Activated T-cell treated with anti-CD3 and anti-CD28 coated beads for 4 hours (primary cell): ENCODE measurements around the gene JPH4.
"Not testable (repeated sequence)": the region's sequence is repeated elsewhere in the genome, so short reads cannot be mapped to it uniquely, and the experiment has no call there.

Experiments used
- DNase-seq: peaks from one replicate; pipeline ENCODE4 v3.0.0-alpha.2; 2020

Gene JPH4

GRCh38 chr14:23608454-23608853, 29.9 kb upstream of the JPH4 start:
- DNase-seq: no peak

- no peak for DNase-seq
These were observed 27.5 kb upstream of the JPH4 start for GRCh38 chr14:23605931-23606585.

GRCh38 chr14:23604675-23605170, 26.1 kb upstream of the JPH4 start:
- DNase-seq: no peak

- DNase-seq: no peak
These were observed 25.6 kb upstream of the JPH4 start for GRCh38 chr14:23604148-23604547.

DNA sequence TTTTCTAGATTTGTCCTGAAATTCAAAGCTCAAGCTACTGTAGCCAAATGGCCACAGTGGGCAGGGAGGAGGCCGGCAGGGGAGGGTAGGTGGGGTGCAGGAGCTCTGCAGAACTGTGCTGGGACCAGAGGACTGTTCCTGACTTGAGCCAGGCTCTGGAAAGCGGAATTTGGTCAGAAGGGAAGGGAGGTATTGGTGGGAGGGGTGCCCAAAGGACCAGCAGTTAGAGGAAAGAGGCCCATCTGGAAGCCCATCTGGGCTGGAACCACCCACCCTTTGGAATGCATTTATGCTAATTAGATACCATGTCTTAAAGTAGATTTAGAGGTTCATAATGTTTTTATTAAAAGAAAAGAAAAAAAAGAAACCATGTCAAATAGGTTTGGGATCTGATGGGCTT, 24.5 kb upstream of the JPH4 start:
- no peak for DNase-seq

DNA sequence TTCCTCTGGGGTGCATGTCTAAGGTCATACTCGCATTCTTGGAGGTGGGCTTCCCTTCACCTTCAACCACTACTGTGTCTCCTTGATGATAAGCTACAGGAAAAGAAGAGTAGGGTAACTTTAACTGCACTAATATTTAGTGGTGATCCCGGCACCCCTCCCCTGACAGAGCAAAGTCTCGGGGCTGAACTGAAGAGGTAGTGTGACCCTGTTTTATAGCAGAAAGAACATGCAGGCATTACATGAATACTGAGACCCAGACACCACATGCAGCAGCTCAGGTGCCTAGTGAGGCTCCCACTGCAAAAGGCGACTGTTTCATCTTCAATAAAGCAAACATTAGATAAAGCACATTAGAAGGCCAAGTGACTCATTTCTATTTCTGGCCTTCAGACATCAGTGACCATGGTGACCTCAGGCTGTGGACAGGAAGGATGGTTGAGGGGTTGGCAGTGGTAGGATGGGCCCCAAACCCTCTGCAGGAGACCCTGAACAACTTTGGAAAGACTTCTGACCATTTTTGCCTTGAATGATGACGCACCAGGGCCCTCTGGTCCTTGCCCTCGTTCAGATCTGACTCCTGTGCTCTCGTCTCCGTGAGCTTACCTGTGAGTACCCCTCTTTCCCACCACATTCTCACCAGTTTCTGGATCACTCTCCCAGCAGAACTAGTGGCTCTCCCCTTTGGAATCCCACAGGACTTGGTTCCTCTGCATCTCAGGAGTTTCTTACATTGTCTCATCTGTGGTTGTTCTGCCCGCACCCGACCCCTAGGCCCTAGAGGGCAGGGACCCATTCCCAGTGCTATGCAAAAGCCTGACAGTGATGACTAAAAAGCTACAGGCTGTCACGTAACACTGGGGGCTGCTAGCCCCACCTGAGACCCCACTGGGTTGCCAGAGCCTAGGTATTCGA, 23.8 kb upstream of the JPH4 start:
- DNase-seq: no peak

GRCh38 chr14:23601845-23602180, 23.2 kb upstream of the JPH4 start:
- no peak for DNase-seq

DNA sequence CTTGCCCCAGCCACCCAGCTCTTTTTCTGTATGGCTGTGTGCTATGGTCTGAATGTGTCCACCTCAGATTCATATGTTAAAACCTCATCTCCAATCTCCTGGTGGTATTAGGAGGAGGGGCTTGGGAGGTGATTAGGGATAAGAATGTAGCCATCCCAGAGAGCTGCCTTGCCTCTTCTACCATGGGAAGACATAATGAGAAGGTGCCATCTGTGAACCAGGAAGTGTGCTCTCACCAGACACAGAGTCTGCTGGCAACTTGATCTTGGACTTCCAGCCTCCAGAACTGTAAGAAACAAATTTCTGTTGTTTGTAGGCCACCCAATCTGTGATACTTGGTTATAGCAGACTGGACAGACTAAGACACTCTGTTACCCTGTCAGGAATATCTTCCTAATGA, 22.8 kb upstream of the JPH4 start:
- DNase-seq: no peak

DNA sequence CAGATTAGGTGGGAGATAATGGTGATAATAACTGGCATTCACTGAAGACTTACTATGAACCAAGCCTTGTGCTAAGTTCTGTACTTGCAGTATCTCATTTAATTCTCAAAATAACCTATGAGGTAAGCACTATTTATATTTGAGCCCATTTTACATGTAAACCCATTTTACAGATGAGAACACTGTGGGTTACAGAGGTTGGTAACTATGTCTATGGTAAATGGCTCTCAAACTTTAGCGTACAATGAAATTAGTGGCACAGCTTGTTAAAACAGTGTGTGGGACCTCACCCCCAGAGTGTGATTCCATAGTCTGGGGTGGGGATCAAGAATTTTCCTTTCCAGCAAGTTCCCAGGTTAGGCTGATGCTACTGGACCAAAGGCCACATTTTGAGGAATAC, 22.2 kb upstream of the JPH4 start:
- DNase-seq: no peak

GRCh38 chr14:23600322-23600707, 21.7 kb upstream of the JPH4 start:
- no peak for DNase-seq

DNA sequence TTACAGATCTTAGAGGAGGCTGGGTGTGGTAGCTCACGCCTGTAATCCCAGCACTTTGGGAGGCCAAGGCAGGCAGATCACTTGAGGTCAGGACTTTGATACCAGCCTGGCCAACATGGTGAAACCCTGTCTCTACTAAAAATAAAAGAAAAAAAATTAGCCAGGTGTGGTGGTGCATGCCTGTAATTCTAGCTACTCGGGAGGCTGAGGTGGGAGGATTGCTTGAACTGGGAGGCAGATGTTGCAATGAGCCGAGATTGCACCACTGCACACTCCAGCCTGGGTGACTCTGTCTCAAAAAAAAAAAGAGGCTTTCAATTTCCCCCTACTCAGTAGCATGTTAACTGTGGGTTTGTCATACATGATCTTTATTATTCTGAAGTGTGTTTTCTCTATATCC, 15.6 kb upstream of the JPH4 start:
- not testable (repeated sequence) for DNase-seq

- DNase-seq: no peak
These were observed 11.6 kb upstream of the JPH4 start for GRCh38 chr14:23590198-23590597.

DNA sequence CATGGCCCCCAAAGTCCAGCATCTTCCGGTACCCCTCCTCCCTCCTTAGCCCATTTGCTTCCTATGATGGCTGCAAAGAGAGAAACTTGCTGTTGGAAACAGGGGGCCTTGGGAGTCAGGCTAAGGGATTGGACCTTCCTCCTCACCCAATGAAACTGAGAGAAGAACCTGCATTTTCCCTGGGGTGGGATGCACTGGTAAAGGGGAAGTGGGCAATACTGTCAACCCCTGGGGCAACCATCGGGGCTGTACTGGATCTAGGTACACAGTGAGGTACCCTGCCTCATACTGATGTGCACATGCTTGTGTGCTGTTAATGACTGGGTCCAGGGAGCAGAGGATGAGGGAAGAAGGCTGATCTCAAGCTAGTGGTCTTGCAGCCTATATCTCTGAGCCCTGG, 11.0 kb upstream of the JPH4 start:
- no peak for DNase-seq

GRCh38 chr14:23588884-23589598, 10.5 kb upstream of the JPH4 start:
- peak; percentile 50 for DNase-seq

DNA sequence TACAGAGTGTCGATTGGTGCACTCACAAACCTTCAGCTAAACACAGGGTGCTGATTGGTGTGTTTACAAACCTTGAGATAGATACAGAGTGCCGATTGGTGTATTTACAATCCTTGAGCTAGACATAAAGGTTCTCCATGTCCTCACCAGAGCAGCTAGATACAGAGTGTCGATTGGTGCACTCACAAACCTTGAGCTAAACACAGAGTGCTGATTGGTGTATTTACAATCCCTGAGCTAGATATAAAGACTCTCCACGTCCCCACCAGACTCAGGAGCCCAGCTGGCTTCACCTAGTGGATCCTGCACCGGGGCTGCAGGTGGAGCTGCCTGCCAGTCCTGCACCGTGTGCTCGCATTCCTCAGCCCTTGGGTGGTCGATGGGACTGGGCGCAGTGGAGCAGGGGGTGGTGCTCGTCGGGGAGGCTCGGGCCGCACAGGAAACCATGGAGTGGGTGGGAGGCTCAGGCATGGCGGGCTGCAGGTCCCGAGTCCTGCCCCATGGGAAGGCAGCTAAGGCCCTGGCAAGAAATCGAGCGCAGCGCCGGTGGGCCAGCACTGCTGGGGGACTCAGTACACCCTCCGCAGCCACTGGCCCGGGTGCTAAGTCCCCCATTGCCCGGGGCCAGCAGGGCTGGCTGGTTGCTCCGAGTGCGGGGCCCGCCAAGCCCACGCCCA, 6.1 kb upstream of the JPH4 start:
- DNase-seq: not testable (repeated sequence)

DNA sequence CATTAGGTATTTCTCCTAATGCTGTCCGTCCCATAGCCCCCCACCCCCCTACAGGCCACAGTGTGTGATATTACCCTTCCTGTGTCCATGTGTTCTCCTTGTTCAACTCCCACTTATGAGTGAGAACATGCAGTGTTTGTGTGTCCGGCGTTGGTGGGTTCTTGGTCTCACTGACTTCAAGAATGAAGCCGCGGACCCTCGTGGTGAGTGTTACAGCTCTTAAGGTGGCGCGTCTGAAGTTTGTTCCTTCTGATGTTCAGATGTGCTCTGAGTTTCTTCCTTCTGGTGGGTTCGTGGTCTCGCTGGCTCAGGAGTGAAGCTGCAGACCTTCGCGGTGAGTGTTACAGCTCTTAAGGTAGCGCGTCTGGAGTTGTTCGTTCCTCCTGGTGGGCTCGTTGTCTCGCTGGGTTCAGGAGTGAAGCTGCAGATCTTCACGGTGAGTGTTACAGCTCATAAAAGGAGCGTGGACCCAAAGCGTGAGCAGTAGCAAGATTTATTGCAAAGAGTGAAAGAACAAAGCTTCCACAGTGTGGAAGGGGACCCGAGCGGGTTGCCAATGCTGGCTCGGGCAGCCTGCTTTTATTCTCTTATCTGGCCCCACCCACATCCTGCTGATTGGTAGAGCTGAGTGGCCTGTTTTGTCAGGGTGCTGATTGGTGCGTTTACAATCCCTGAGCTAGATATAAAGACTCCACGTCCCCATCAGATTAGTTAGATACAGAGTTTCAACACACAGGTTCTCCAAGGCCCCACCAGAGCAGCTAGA, 5.4 kb upstream of the JPH4 start:
- DNase-seq: not testable (repeated sequence)

- DNase-seq: no peak
These were observed 4.5 kb upstream of the JPH4 start for GRCh38 chr14:23582906-23583760.

DNA sequence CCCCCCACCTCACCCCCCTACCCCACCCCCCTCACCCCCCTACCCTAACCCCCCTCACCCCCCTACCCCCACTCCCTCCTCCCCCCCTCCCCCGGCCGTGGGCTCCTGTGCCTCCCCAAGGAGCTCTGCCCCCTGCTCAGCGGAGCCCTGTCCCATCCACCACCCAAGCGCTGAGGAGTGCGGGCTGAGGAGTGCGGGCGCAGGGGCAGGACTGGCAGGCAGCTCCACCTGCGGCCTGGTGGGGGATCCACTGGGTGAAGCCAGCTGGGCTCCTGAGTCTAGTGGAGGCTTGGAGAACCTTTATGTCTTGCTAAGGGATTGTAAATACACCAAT, 2.3 kb upstream of the JPH4 start:
- DNase-seq: no peak

GRCh38 chr14:23580152-23580926, 1.7 kb upstream of the JPH4 start:
- DNase-seq: no peak

GRCh38 chr14:23579739-23580138, 1.1 kb upstream of the JPH4 start:
- DNase-seq: no peak

DNA sequence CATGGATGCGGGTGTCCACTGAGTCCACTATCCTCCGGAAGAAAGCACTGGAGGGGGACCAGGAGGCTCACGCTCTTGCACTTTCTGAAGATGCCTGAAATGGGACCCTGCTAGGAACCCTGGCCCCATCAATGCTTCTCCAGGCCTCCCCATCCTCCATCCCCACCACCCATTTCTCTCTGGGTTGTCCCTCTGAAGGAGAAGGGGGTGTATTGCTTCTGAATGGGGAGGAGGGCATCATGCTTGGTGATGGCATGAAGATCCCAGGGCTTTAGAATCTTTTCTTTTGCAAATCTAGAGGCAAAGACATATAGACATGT, 681 bp upstream of the JPH4 start:
- DNase-seq: no peak
